ENCODE results near the gene TNFRSF25. TPM values are rescaled to one million over a fixed set of nuclear protein-coding genes. Genes with fewer than 3 reads are reported as not detected.

TNFRSF25 gene
- total RNA-seq, 1 donor from 2014 or later = 29.4 TPM

DNA sequence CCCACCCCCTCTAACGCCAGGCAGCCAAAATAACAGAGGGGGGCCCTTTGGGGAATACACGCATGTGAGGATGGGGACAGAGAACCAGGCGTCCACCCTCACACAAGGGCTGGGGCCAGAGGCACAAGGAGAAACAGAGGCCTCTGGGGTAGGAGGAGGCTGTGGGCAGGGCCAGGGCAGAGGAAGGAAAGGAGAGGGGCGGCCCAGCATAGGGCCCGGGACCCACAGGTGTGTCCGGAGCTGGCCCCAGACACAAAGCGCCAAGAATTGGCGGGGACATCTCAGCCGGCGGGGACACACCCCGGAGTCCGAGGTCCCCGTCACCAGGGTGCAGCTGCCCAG lies 18.8 kb upstream of the TNFRSF25 start:
- Mint-ChIP-seq H3K4me1 (ENCODE audit: unreplicated experiment) (peaks cover 22% of the 10 kb centered on the region), H3K27me3 (peaks cover 4% of the 10 kb centered on the region), H3K9me3 (no peaks in the 10 kb centered on the region), H3K4me3 (peak overlapping the region; percentile 86), H3K27ac (peak overlapping the region; percentile 72), H3K36me3 (peaks cover 5% of the 10 kb centered on the region)
- DNase-seq (ENCODE audit: extremely low spot score, unreplicated experiment) = no peak
- TF ChIP-seq, protein P1, sequence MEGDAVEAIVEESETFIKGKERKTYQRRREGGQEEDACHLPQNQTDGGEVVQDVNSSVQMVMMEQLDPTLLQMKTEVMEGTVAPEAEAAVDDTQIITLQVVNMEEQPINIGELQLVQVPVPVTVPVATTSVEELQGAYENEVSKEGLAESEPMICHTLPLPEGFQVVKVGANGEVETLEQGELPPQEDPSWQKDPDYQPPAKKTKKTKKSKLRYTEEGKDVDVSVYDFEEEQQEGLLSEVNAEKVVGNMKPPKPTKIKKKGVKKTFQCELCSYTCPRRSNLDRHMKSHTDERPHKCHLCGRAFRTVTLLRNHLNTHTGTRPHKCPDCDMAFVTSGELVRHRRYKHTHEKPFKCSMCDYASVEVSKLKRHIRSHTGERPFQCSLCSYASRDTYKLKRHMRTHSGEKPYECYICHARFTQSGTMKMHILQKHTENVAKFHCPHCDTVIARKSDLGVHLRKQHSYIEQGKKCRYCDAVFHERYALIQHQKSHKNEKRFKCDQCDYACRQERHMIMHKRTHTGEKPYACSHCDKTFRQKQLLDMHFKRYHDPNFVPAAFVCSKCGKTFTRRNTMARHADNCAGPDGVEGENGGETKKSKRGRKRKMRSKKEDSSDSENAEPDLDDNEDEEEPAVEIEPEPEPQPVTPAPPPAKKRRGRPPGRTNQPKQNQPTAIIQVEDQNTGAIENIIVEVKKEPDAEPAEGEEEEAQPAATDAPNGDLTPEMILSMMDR (conservative IDR thresholded peaks at IDR 0.05) = no peak

DNA sequence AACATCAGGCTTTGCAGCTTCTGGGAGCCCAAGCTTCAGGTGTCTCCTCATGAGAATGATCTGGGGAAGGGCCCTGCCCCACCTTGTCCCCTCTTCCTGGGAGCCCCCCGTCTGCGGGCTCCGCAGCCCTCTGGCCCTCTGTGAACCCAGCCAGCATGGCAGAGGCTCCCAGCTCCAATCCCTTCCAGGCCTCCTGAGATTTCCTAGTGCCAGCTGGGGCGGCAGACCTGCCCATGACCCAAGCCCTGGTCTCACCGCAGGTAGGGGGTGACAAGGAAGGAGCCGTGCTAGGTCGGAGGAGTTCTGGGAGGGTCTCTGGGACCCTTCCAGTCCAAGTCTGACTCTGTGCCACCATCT lies 17.8 kb upstream of the TNFRSF25 start:
- Mint-ChIP-seq H3K4me1 (ENCODE audit: unreplicated experiment) (peaks cover 26% of the 10 kb centered on the region), H3K9me3 (no peaks in the 10 kb centered on the region), H3K27ac (no peak overlapping the region), H3K27me3 (peaks cover 4% of the 10 kb centered on the region), H3K36me3 (peaks cover 8% of the 10 kb centered on the region), H3K4me3 (peak overlapping the region; percentile 70)
- DNase-seq (ENCODE audit: extremely low spot score, unreplicated experiment) = no peak
- TF ChIP-seq, protein P1 (conservative IDR thresholded peaks at IDR 0.05) = no peak

DNA sequence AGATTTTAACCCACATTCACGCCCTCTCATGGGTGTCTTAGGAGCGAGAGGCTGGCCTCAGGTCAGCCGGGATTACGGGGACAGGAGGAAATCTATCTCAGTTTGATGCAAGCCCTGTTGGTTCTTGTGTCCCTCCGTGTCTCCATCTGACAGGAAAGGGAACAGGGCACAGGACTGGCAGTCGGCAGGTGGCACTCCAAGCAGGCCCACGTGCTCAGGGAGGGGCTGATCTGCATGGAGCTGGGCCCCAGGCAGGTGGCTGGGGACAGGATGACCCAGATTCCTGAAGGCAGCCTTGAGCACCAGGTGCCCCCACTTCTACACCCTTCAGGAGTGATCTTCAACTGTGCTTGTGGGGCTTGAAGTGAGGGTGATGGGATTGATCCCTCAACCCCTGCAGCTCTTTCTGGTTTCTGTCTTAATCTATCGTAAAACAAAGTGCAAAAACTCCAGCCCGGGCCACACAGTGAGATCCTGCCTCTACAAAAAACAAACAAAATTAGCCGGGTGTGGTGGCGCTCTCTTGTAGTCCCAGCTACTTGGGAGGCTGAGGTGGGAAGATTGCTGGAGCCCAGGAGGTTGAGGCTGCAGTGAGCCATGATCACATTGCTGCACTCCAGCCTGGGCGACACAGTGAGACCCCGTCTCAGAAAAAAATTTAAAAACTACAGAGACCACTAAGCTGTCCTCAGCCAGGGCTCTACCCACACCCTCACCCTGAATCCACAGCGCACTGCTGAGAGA lies 17.2 kb upstream of the TNFRSF25 start:
- no peak for DNase-seq (ENCODE audit: extremely low spot score, unreplicated experiment)
- Mint-ChIP-seq H3K36me3 (peaks cover 9% of the 10 kb centered on the region), H3K9me3 (no peaks in the 10 kb centered on the region), H3K4me1 (ENCODE audit: unreplicated experiment) (peaks cover 26% of the 10 kb centered on the region), H3K27me3 (peaks cover 4% of the 10 kb centered on the region), H3K27ac (no peak overlapping the region), H3K4me3 (peak overlapping the region; percentile 67)
- TF ChIP-seq, protein P1 (conservative IDR thresholded peaks at IDR 0.05) = no peak

DNA sequence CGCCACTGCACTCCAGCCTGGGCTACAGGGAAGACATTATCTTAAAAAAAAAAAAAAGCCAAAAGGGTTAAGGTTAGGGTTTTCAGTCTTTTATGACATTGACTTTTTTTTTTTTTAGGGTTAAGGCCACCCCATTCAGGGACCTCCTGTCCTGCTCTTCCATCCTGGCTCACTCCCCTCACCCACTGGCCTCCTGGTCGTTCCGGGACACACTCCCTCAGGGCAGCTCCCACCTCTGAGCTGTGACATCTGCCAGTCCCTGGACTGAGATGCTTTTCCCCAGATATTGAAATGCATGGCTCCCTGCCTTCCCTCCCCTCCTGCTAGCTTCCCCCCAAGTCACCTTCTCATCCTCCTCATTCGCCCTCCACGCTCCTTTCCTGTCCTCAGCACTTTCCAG lies 15.8 kb upstream of the TNFRSF25 start:
- H3K27ac Mint-ChIP-seq = peak overlapping the region; percentile 45

DNA sequence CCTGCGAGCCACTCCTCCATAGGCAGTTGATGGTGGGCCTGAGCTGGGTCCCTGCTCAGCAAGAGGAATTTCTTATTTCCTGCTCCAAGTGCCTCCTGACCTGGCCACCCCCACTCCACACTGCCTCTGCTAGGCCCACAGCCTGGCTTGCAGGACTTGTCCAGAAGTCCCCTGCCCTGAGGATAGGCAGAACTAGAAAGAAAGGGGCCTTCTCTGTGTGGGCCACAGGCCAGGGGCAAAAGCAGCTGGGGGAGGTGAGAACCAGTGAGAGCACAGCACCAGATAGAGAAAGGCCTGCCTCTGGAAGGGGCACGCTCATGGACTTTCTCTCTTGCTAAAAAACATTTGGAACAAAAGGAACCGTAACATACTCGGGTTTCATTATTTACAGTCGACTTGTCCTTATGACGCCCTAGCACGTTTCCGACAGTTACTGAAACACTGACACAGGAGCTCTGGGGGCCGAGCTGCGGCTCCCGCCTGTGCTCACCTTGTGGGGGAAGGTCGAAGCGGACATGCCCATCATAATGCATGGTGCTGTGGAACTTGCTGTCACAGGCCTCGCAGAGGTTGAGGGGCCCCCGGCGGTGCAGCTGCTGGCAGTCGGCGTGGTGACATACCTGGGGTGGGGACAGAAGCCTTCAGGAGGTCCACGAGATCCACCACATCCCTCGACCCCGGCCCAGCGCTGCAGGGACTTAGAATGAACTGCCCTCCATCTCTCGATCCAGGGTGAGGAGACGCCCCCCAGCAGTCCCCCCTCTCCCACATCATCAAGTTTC lies 11.3 kb upstream of the TNFRSF25 start:
- Mint-ChIP-seq H3K4me3 (peak overlapping the region; percentile 14), H3K9me3 (no peaks in the 10 kb centered on the region), H3K4me1 (ENCODE audit: unreplicated experiment) (peaks cover 19% of the 10 kb centered on the region), H3K27me3 (no peaks in the 10 kb centered on the region), H3K27ac (peak overlapping the region; percentile 70), H3K36me3 (peaks cover 7% of the 10 kb centered on the region)
- TF ChIP-seq, protein P1 (conservative IDR thresholded peaks at IDR 0.05) = no peak
- no peak for DNase-seq (ENCODE audit: extremely low spot score, unreplicated experiment)

More for the DNA sequence above, 15.8 kb upstream of the TNFRSF25 start:
- TF ChIP-seq, protein P1 (conservative IDR thresholded peaks at IDR 0.05) = no peak
- Mint-ChIP-seq H3K36me3 (peaks cover 9% of the 10 kb centered on the region), H3K27me3 (peaks cover 4% of the 10 kb centered on the region), H3K9me3 (no peaks in the 10 kb centered on the region), H3K4me3 (no peak overlapping the region), H3K4me1 (ENCODE audit: unreplicated experiment) (peaks cover 22% of the 10 kb centered on the region)
- no peak for DNase-seq (ENCODE audit: extremely low spot score, unreplicated experiment)
